Endothelial cell of umbilical vein (primary cell): ENCODE measurements around the gene GIGYF2. TPM values are rescaled to one million over a fixed set of nuclear protein-coding genes. Genes with fewer than 3 reads are reported as not detected.
"Not testable (repeated sequence)": the region's sequence is repeated elsewhere in the genome, so short reads cannot be mapped to it uniquely, and the experiment has no call there.

Experiments
- BruUV-seq: library from RNA; stranded (reverse); fragments of 400-500 nt; replicated peaks from 2 replicates; lab custom pipeline; 2021; lab: Mats Ljungman, UMichigan
- CTCF ChIA-PET: fragments of 300-600, 350-600 bp; sonication (Branson Sonifier 250); formaldehyde crosslinking; loops from one replicate; lab custom pipeline; 2021; ENCODE audit warnings: antibody characterized with exemption, inconsistent platforms; lab: Charles Lee
- POLR2A ChIA-PET: fragments of 300-600, 350-600 bp; sonication (Branson Sonifier 250); formaldehyde crosslinking; loops from one replicate; lab custom pipeline; 2021; ENCODE audit warnings: antibody characterized with exemption, inconsistent platforms; lab: Charles Lee
- DNase-seq: peaks from one replicate; pipeline ENCODE4 v3.0.0-alpha.2; 2011; ENCODE audit warnings: low read depth, low spot score
- FAIRE-seq: peaks from 2 replicates; lab custom pipeline; 2011; peaks lifted over from hg19 to GRCh38; lab: Jason Lieb, UNC
- H2AFZ ChIP-seq: 2 replicates; pipeline ENCODE4 v1.6.0; 2012; ENCODE audit warnings: low read depth, low read length, control low read depth, inconsistent platforms
- H3K27ac ChIP-seq: 2 replicates; pipeline ENCODE4 v1.5.1; 2011; ENCODE audit warnings: low read depth, mild to moderate bottlenecking, control low read depth, low read length, moderate library complexity; ENCODE audit not compliant: insufficient read depth
- H3K27me3 ChIP-seq, 2 experiments: 2 replicates each; pipeline versions ENCODE4 v1.6.0 to v1.6.1; 2011; ENCODE audit warnings: low read length in 2 of 2, mixed read lengths in 1 of 2; ENCODE audit not compliant: control insufficient read depth in 2 of 2, insufficient read depth in 2 of 2
- H3K36me3 ChIP-seq, 2 experiments: 2 replicates in 1 of 2; 3 replicates in 1 of 2; pipeline ENCODE4 v1.5.1; 2011; ENCODE audit warnings: low read length in 2 of 2, mild to moderate bottlenecking in 1 of 2, moderate library complexity in 1 of 2; ENCODE audit not compliant: control insufficient read depth in 2 of 2, insufficient read depth in 2 of 2; ENCODE audit errors: extremely low read depth in 1 of 2
- H3K4me1 ChIP-seq: 3 replicates; pipeline ENCODE4 v1.5.1; 2011; ENCODE audit warnings: mild to moderate bottlenecking, low read length; ENCODE audit not compliant: control insufficient read depth, insufficient read depth; ENCODE audit errors: extremely low read depth
- H3K4me2 ChIP-seq: 2 replicates; pipeline ENCODE4 v1.6.1; 2011; ENCODE audit warnings: low read length, control low read depth, mixed read lengths; ENCODE audit not compliant: insufficient read depth
- H3K4me3 ChIP-seq, 3 experiments: fragments of 200-600 bp in 1 of 3; sonication (generic), shearing (Covaris generic) in 1 of 3; replicated peaks in 1 of 3; 2 replicates each; pipeline ENCODE4 v1.5.1; 2011 to 2016; ENCODE audit warnings: control low read depth in 3 of 3, low read length in 3 of 3, mild to moderate bottlenecking in 2 of 3, inconsistent platforms in 1 of 3, low read depth in 1 of 3, moderate library complexity in 1 of 3; ENCODE audit not compliant: insufficient read depth in 1 of 3
- H3K79me2 ChIP-seq: 2 replicates; pipeline ENCODE4 v1.6.0; 2012; ENCODE audit warnings: low read length, inconsistent platforms; ENCODE audit not compliant: control insufficient read depth, insufficient read depth
- H3K9ac ChIP-seq: replicated peaks from 2 replicates; pipeline ENCODE3; 2011; ENCODE audit warnings: low read length, control low read depth; ENCODE audit not compliant: insufficient read depth; ENCODE audit errors: extremely low read depth
- H3K9me1 ChIP-seq: replicated peaks from 3 replicates; pipeline ENCODE4 v1.6.0; 2011; ENCODE audit warnings: mild to moderate bottlenecking, low read length; ENCODE audit not compliant: control insufficient read depth, insufficient read depth; ENCODE audit errors: extremely low read depth
- H3K9me3 ChIP-seq: replicated peaks from 2 replicates; pipeline ENCODE4 v1.5.1; 2012; ENCODE audit warnings: low read length, inconsistent platforms; ENCODE audit not compliant: control insufficient read depth, insufficient read depth
- H4K20me1 ChIP-seq: replicated peaks from 2 replicates; pipeline ENCODE3; 2011; ENCODE audit warnings: mild to moderate bottlenecking, low read length; ENCODE audit not compliant: control insufficient read depth, insufficient read depth; ENCODE audit errors: extremely low read depth
- CTCF ChIP-seq, 2 donors: IDR thresholded peaks; 1 replicate in 1 of 2; 2 replicates in 1 of 2; pipeline ENCODE4 v1.5.1; 2011; ENCODE audit warnings: low read length in 2 of 2, mild to moderate bottlenecking in 2 of 2, moderate library complexity in 2 of 2, control low read depth in 1 of 2, inconsistent platforms in 1 of 2, low read depth in 1 of 2; ENCODE audit not compliant: insufficient read depth in 1 of 2; ENCODE audit errors: extremely low read depth in 1 of 2
- EZH2 ChIP-seq: IDR thresholded peaks from 2 replicates; pipeline ENCODE4 v1.6.1; 2012; ENCODE audit warnings: borderline replicate concordance, low read depth, mild to moderate bottlenecking, moderate library complexity, low read length, inconsistent platforms; ENCODE audit not compliant: severe bottlenecking
- FOS ChIP-seq: IDR thresholded peaks from 2 replicates; pipeline ENCODE4 v1.6.1; 2011; ENCODE audit warnings: mild to moderate bottlenecking, low read length, moderate library complexity, borderline replicate concordance; ENCODE audit not compliant: insufficient read depth
- MAX ChIP-seq: IDR thresholded peaks from 2 replicates; pipeline ENCODE4 v1.6.1; 2011; ENCODE audit not compliant: insufficient read depth, insufficient read length
- dilution Hi-C: fragments of 300-500 bp; cut with MboI; formaldehyde crosslinking; loops from one replicate; pipeline ENCODE4 v1.15.0; 2019; ENCODE audit warnings: low sequenced_read_pairs; ENCODE audit not compliant: extremely low pct_ligation_motif_present
- intact Hi-C: fragments of 100-400 bp; cut with micrococcal nuclease; formaldehyde crosslinking; loops from one replicate; pipeline ENCODE4 v1.10.0; 2022
- polyA plus RNA-seq, 4 experiments: library from polyadenylated mRNA; depleted of rRNA in 3 of 4; stranded (reverse) in 3 of 4; unstranded in 1 of 4; fragments of >200 nt; gene quantifications; 2 replicates each; pipeline versions ENCODE4 v1.2.1 to v1.2.3, GENCODE V29; 2011 to 2012; ENCODE audit warnings: missing spikeins in 1 of 4
- total RNA-seq: library from RNA; stranded (reverse); gene quantifications from 2 replicates; pipeline ENCODE4 v1.2.3, GENCODE V29; 2021

Gene GIGYF2
- total and polyA plus RNA-seq, 2 donors (not counting 3 experiments of a cell fraction or from before 2014, with no cell fraction given): 22.9 to 56.4 TPM

GRCh38 chr2:232683368-232683767 is 13.8 kb upstream of the GIGYF2 start:
- DNase-seq (no peak), FAIRE-seq (no peak)
- Histone ChIP-seq H3K9me1 (no peaks in the 10 kb centered on the region), H3K9me3 (no peaks in the 10 kb centered on the region), H3K4me2 (no peak overlapping the region), H3K79me2 (no peaks in the 10 kb centered on the region), H2AFZ (no peak overlapping the region), H3K4me3 (no peak overlapping the region), H3K27me3 (peaks cover 10 to 16% of the 10 kb centered on the region in 2 experiments), H3K36me3 (no peaks in the 10 kb centered on the region), H3K27ac (no peak overlapping the region), H3K4me1 (no peaks in the 10 kb centered on the region), H4K20me1 (no peaks in the 10 kb centered on the region), H3K9ac (no peak overlapping the region)
- ChIA-PET POLR2A (no interaction called here), CTCF (no interaction called here)
- dilution Hi-C loops (no loop called here), intact Hi-C loops (no loop called here)
- TF ChIP-seq EZH2 (no peak), FOS (no peak), MAX (no peak), CTCF (IDR thresholded peaks at IDR 0.05; ENCODE audit: extremely low read depth in 1 of 2, insufficient read depth in 1 of 2, low read depth in 1 of 2, low read length in 2 of 2) (no peak)
- no TSS peak for BruUV-seq

GRCh38 chr2:232685391-232685790 is 11.7 kb upstream of the GIGYF2 start:
- intact Hi-C loops, FAIRE-seq, dilution Hi-C loops, H3K9ac ChIP-seq, H3K36me3 ChIP-seq, H3K4me1 ChIP-seq, H4K20me1 ChIP-seq, H3K27ac ChIP-seq, H2AFZ ChIP-seq, POLR2A ChIA-PET, BruUV-seq, H3K9me3 ChIP-seq, H3K79me2 ChIP-seq, H3K4me2 ChIP-seq, H3K9me1 ChIP-seq, CTCF ChIA-PET, DNase-seq, H3K4me3 ChIP-seq: not testable (repeated sequence)
- H3K27me3 ChIP-seq: peaks cover 5 to 13% of the 10 kb centered on the region in 2 experiments
